OCI-LY3 (cell line): ENCODE measurements around the gene APBB2.

Experiments used
- EZH2phosphoT487 ChIP-seq: fragments of 200-600 bp; shearing (Covaris generic); IDR thresholded peaks from 2 replicates; pipeline ENCODE4 v1.6.1; 2018; ENCODE audit warnings: antibody characterized with exemption, mixed run types, low read depth
- TF ChIP-seq, protein P1 (sequence below): fragments of 200-600, 300-600 bp; sonication (generic); IDR thresholded peaks from 2 replicates; pipeline ENCODE4 v1.5.1; 2014; ENCODE audit warnings: antibody characterized with exemption, low read length, low read depth

DNA sequence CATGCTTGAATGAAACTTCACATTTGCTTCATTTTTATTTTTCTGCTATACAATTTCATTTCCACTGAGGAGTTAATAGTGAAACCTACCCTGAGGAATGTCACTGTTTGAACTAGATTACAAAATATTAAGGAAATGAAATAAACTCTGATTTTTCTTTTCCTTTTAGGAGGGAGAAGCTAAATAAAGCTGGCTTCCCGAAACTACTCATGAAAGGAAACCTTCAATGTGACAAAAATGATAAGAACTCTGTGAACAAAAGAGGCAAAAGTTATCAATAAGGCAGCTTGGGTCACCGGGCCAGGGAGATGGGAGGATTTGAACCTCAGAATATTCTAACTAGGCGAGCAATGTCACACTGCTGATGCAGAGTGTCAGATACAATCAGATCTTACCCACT is 185.2 kb downstream of the APBB2 start:
- TF ChIP-seq, protein P1, sequence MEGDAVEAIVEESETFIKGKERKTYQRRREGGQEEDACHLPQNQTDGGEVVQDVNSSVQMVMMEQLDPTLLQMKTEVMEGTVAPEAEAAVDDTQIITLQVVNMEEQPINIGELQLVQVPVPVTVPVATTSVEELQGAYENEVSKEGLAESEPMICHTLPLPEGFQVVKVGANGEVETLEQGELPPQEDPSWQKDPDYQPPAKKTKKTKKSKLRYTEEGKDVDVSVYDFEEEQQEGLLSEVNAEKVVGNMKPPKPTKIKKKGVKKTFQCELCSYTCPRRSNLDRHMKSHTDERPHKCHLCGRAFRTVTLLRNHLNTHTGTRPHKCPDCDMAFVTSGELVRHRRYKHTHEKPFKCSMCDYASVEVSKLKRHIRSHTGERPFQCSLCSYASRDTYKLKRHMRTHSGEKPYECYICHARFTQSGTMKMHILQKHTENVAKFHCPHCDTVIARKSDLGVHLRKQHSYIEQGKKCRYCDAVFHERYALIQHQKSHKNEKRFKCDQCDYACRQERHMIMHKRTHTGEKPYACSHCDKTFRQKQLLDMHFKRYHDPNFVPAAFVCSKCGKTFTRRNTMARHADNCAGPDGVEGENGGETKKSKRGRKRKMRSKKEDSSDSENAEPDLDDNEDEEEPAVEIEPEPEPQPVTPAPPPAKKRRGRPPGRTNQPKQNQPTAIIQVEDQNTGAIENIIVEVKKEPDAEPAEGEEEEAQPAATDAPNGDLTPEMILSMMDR: no peak
- no peak for TF ChIP-seq EZH2phosphoT487
